Colonic mucosa (tissue), 4 donors: ENCODE measurements around the gene CFAP251. TPM values are rescaled to one million over a fixed set of nuclear protein-coding genes. Genes with fewer than 3 reads are reported as not detected.

Experiments used
- DNase-seq: peaks from one replicate; pipeline ENCODE4 v3.0.0-alpha.2; 2020
- H3K27ac ChIP-seq: fragments of 200-600 bp; one replicate; pipeline ENCODE4 v1.8.0; 2021
- H3K27me3 ChIP-seq: fragments of 200-600 bp; one replicate; pipeline ENCODE4 v1.8.0; 2021
- H3K36me3 ChIP-seq: fragments of 200-600 bp; one replicate; pipeline ENCODE4 v1.8.0; 2021
- H3K4me1 ChIP-seq: fragments of 200-600 bp; one replicate; pipeline ENCODE4 v1.8.0; 2021; ENCODE audit warnings: mild to moderate bottlenecking
- H3K4me3 ChIP-seq: fragments of 200-600 bp; one replicate; pipeline ENCODE4 v1.8.0; 2021
- H3K9ac ChIP-seq, 2 donors: one replicate each; pipeline ENCODE4 v1.7.0; 2013; ENCODE audit warnings: control low read depth in 2 of 2, low read depth in 2 of 2, low read length in 2 of 2
- H3K9me3 ChIP-seq: fragments of 200-600 bp; one replicate; pipeline ENCODE4 v1.8.0; 2021
- CTCF ChIP-seq: fragments of 200-600 bp; IDR thresholded peaks from one replicate; pipeline ENCODE4 v1.8.0; 2022; ENCODE audit warnings: antibody characterized with exemption, mild to moderate bottlenecking
- intact Hi-C: fragments of 100-400 bp; cut with DNase I; formaldehyde crosslinking; loops from one replicate; pipeline ENCODE4 v1.14.1; 2022
- total RNA-seq, 2 donors: library from RNA; stranded (reverse); fragmentation: NEBNext Ultra II Directional in 1 of 2; extraction: Animal tissue kit (Norgen Biotek cat#: 25700) in 1 of 2; gene quantifications; one replicate each; pipeline ENCODE4 v1.2.1, GENCODE V29; 2021
- donor health status: healthy.
- donor health status: DM: no; HTN: no; CAD: no.
- donor health status: DM: no; HTN: no; CAD: no.

CFAP251 gene
- total RNA-seq, 2 donors from 2014 or later: 0.64 to 0.93 TPM

- Histone ChIP-seq H3K4me1 (no peaks in the 10 kb centered on the region), H3K27ac (no peak overlapping the region), H3K9me3 (no peaks in the 10 kb centered on the region), H3K9ac (no peak overlapping the region), H3K27me3 (no peaks in the 10 kb centered on the region), H3K36me3 (no peaks in the 10 kb centered on the region), H3K4me3 (no peak overlapping the region)
- intact Hi-C loops: no loop called here
- no peak for TF ChIP-seq CTCF
- no peak for DNase-seq
Observed at GRCh38 chr12:122006186-122006926, 88.0 kb downstream of the CFAP251 start.

GRCh38 chr12:122009741-122010140 is 91.3 kb downstream of the CFAP251 start:
- H3K4me3 ChIP-seq: no peak overlapping the region
- no peak for TF ChIP-seq CTCF
- intact Hi-C loops: no loop called here
- H3K27ac ChIP-seq: no peak overlapping the region
- H3K4me1 ChIP-seq: no peaks in the 10 kb centered on the region
- no peaks in the 10 kb centered on the region for H3K36me3 ChIP-seq
- no peak for DNase-seq
- H3K9me3 ChIP-seq: no peaks in the 10 kb centered on the region
- H3K9ac ChIP-seq: no peak overlapping the region
- H3K27me3 ChIP-seq: no peaks in the 10 kb centered on the region

- no peak for DNase-seq
- Histone ChIP-seq H3K27ac (no peak overlapping the region), H3K4me3 (no peak overlapping the region), H3K4me1 (no peaks in the 10 kb centered on the region), H3K36me3 (no peaks in the 10 kb centered on the region), H3K9me3 (no peaks in the 10 kb centered on the region), H3K27me3 (no peaks in the 10 kb centered on the region), H3K9ac (no peak overlapping the region)
- intact Hi-C loops: no loop called here
- no peak for TF ChIP-seq CTCF
Observed at GRCh38 chr12:122012184-122012583, 93.8 kb downstream of the CFAP251 start.

GRCh38 chr12:122013136-122013535 is 94.7 kb downstream of the CFAP251 start:
- DNase-seq: no peak
- Histone ChIP-seq H3K4me3 (no peak overlapping the region), H3K36me3 (no peaks in the 10 kb centered on the region), H3K27ac (no peak overlapping the region), H3K9me3 (no peaks in the 10 kb centered on the region), H3K27me3 (no peaks in the 10 kb centered on the region), H3K9ac (no peak overlapping the region), H3K4me1 (no peaks in the 10 kb centered on the region)
- TF ChIP-seq CTCF: no peak
- intact Hi-C loops: no loop called here

GRCh38 chr12:122013791-122014590 is 95.6 kb downstream of the CFAP251 start:
- no peak for TF ChIP-seq CTCF
- Histone ChIP-seq H3K4me3 (no peak overlapping the region), H3K4me1 (no peaks in the 10 kb centered on the region), H3K36me3 (no peaks in the 10 kb centered on the region), H3K27ac (no peak overlapping the region), H3K9ac (no peak overlapping the region), H3K9me3 (no peaks in the 10 kb centered on the region), H3K27me3 (no peaks in the 10 kb centered on the region)
- DNase-seq: no peak
- intact Hi-C loops: no loop called here
